WTC11 (cell line): Measurements from ENCODE around the gene EDDM3A. TPM values are rescaled to one million over a fixed set of nuclear protein-coding genes. Genes with fewer than 3 reads are reported as not detected.

Experiments used
- ATAC-seq: fragments of 200-7000 bp; cut with Tn5 transposase; 2 replicates; pipeline ENCODE4 v1.10.0; 2021; ENCODE audit warnings: mild to moderate bottlenecking, moderate library complexity
- CTCF ChIA-PET: fragments of 300-600 bp; sonication (Branson Sonifier 250); formaldehyde crosslinking; loops from one replicate; lab custom pipeline; 2021; ENCODE audit warnings: antibody characterized with exemption; lab: Charles Lee
- POLR2A ChIA-PET: fragments of 350-600 bp; sonication (Branson Sonifier 250); formaldehyde crosslinking; loops from one replicate; lab custom pipeline; 2021; ENCODE audit warnings: antibody characterized with exemption; lab: Charles Lee
- DNase-seq: peaks from one replicate; pipeline ENCODE4 v3.0.0; 2021; ENCODE audit warnings: low spot score
- H3K27ac Mint-ChIP-seq: 2 replicates; pipeline ENCODE4 v1.8.0; 2021; ENCODE audit warnings: mixed read lengths
- H3K27me3 Mint-ChIP-seq: 2 replicates; pipeline ENCODE4 v1.8.0; 2021; ENCODE audit warnings: low read depth, mild to moderate bottlenecking, moderate library complexity, mixed read lengths
- H3K36me3 Mint-ChIP-seq: 2 replicates; pipeline ENCODE4 v1.8.0; 2021; ENCODE audit warnings: mixed read lengths
- H3K4me1 Mint-ChIP-seq: 2 replicates; pipeline ENCODE4 v1.8.0; 2022; ENCODE audit warnings: mixed read lengths
- H3K4me3 Mint-ChIP-seq: 2 replicates; pipeline ENCODE4 v1.8.0; 2021; ENCODE audit warnings: mild to moderate bottlenecking, moderate library complexity, mixed read lengths
- H3K9me3 Mint-ChIP-seq: 2 replicates; pipeline ENCODE4 v1.8.0; 2021; ENCODE audit warnings: mixed read lengths
- ATF1 ChIP-seq: sonication (generic); formaldehyde crosslinking; IDR thresholded peaks from 2 replicates; pipeline ENCODE4 v1.8.1; 2023; ENCODE audit warnings: mild to moderate bottlenecking, moderate library complexity, missing genetic modification reagents
- EMX1 ChIP-seq: fragments of 250-450 bp; sonication (Bioruptor Pico); IDR thresholded peaks from 2 replicates; pipeline ENCODE4 v1.8.0; 2021; ENCODE audit warnings: mild to moderate bottlenecking
- ESRRA ChIP-seq: sonication (generic); formaldehyde crosslinking; IDR thresholded peaks from 2 replicates; pipeline ENCODE4 v1.8.1; 2022; ENCODE audit warnings: mild to moderate bottlenecking, missing genetic modification reagents, borderline replicate concordance
- IRF2 ChIP-seq: sonication (generic); formaldehyde crosslinking; IDR thresholded peaks from 2 replicates; pipeline ENCODE4 v1.8.0; 2022; ENCODE audit warnings: low read depth, missing genetic modification reagents, borderline replicate concordance
- NFATC4 ChIP-seq: fragments of 250-450 bp; sonication (Bioruptor Pico); IDR thresholded peaks from 2 replicates; pipeline ENCODE4 v1.9.0; 2021; ENCODE audit warnings: mild to moderate bottlenecking
- RORB ChIP-seq: fragments of 250-450 bp; sonication (Bioruptor Pico); IDR thresholded peaks from 2 replicates; pipeline ENCODE4 v1.9.0; 2021; ENCODE audit warnings: mild to moderate bottlenecking
- SMAD3 ChIP-seq: sonication (generic); formaldehyde crosslinking; IDR thresholded peaks from 2 replicates; pipeline ENCODE4 v1.8.0; 2022; ENCODE audit warnings: missing genetic modification reagents, mild to moderate bottlenecking, borderline replicate concordance
- SMAD4 ChIP-seq: sonication (generic); formaldehyde crosslinking; IDR thresholded peaks from 2 replicates; pipeline ENCODE4 v1.8.0; 2022; ENCODE audit warnings: mild to moderate bottlenecking, missing genetic modification reagents
- SP1 ChIP-seq: sonication (generic); formaldehyde crosslinking; conservative IDR thresholded peaks from 2 replicates; pipeline ENCODE4 v1.8.1; 2022; ENCODE audit warnings: missing genetic modification reagents
- TEAD1 ChIP-seq: sonication (generic); formaldehyde crosslinking; IDR thresholded peaks from 2 replicates; pipeline ENCODE4 v1.8.0; 2022; ENCODE audit warnings: mild to moderate bottlenecking, missing genetic modification reagents
- ZBTB21 ChIP-seq: sonication (generic); formaldehyde crosslinking; IDR thresholded peaks from 2 replicates; pipeline ENCODE4 v1.8.1; 2023; ENCODE audit warnings: mild to moderate bottlenecking, missing genetic modification reagents, borderline replicate concordance
- ZNF121 ChIP-seq: sonication (generic); formaldehyde crosslinking; IDR thresholded peaks from 2 replicates; pipeline ENCODE4 v1.8.0; 2023; ENCODE audit warnings: missing genetic modification reagents
- ZNF671 ChIP-seq: fragments of 250-450 bp; sonication (Bioruptor Pico); IDR thresholded peaks from 2 replicates; pipeline ENCODE4 v1.8.0; 2021; ENCODE audit warnings: mild to moderate bottlenecking
- total RNA-seq: library from RNA; stranded (reverse); gene quantifications from 3 replicates; pipeline ENCODE4 v1.2.3, GENCODE V29; 2021
- TF ChIP-seq, protein P1 (sequence below): sonication (generic); formaldehyde crosslinking; IDR thresholded peaks from 2 replicates; pipeline ENCODE4 v1.8.1; 2022; ENCODE audit warnings: low read depth, missing genetic modification reagents, borderline replicate concordance
- TF ChIP-seq, protein P2 (sequence below): sonication (generic); formaldehyde crosslinking; conservative IDR thresholded peaks from 2 replicates; pipeline ENCODE4 v1.8.1; 2022; ENCODE audit warnings: mild to moderate bottlenecking, missing genetic modification reagents
- TF ChIP-seq, protein P3 (sequence below): fragments of 200-600 bp; IDR thresholded peaks from 2 replicates; pipeline ENCODE4 v1.8.0; 2022; ENCODE audit warnings: antibody characterized with exemption
- TF ChIP-seq, protein P4 (sequence below): sonication (generic); formaldehyde crosslinking; IDR thresholded peaks from 2 replicates; pipeline ENCODE4 v1.8.0; 2022; ENCODE audit warnings: mild to moderate bottlenecking, missing genetic modification reagents
- TF ChIP-seq, protein P5 (sequence below): sonication (generic); formaldehyde crosslinking; IDR thresholded peaks from 2 replicates; pipeline ENCODE4 v1.8.0; 2022; ENCODE audit warnings: mild to moderate bottlenecking, missing genetic modification reagents
- TF ChIP-seq, protein P6 (sequence below): sonication (generic); formaldehyde crosslinking; IDR thresholded peaks from 2 replicates; pipeline ENCODE4 v1.8.1; 2022; ENCODE audit warnings: mild to moderate bottlenecking, moderate library complexity, missing genetic modification reagents
- TF ChIP-seq, protein P7 (sequence below): sonication (generic); formaldehyde crosslinking; IDR thresholded peaks from 2 replicates; pipeline ENCODE4 v1.8.0; 2022; ENCODE audit warnings: mild to moderate bottlenecking, missing genetic modification reagents
- TF ChIP-seq, protein P8 (sequence below): fragments of 250-450 bp; sonication (Bioruptor Pico); IDR thresholded peaks from 2 replicates; pipeline ENCODE4 v1.9.0; 2021; ENCODE audit warnings: mild to moderate bottlenecking, borderline replicate concordance

The EDDM3A gene
- total RNA-seq, 1 experiment from 2014 or later: 0.20 TPM

DNA sequence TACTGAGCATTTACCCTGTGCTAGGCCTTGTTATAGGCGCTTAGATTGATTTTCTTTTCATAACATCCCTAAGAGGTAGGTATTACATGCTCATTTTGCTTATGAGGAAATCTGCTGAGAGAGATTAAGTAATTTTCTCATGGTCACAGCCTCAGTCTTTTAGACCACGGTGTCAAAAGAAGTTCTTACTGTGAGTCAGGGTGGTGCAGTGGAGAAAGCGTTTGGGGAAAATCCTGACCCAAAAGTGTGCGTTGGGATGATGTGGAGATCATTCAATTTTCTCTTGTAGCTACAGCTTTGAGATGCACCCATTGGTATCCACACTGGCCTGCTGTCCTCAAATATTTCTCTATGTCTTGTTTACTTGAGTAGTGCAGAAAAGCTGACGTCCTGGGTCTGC lies 48.9 kb upstream of the EDDM3A start:
- Mint-ChIP-seq H3K4me1 (peaks cover 9% of the 10 kb centered on the region), H3K36me3 (peaks cover 3% of the 10 kb centered on the region; the same call in 1 of the 2 replicates)
- ATAC-seq: no peak

DNA sequence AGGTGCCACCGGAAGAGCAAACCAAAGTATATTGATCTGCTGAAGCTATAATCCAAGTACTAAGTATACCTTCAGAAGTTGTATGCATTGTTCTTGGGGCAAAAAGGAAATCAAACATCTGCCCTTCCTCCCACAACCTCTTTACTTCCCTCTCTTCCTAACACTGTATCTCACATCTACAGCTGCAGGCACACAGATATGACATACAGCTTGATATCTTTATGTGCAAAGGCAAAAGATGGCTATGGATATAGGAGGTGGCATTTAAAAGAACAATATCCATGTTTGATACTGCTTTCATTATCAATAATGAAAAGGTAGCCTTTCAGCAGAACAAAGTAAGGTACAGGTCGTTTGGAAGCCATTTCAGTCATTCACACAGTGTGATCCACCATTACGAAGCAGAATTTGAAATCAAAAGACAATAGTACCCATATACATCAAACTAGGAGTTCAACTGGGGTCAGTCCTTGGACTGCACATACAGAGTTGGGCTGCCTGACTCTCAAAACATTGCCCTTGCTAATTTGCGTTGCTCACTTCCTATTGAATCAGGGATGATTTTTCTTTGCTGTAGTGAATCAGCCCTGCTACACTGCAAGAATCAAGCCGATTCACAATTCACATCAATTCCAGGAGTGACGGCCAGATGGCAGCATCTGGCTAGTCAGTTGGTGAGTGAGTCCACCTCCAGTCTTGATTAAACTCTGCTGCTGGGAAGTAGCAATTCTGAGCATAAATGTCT lies 48.2 kb upstream of the EDDM3A start:
- Mint-ChIP-seq H3K9me3 (peaks cover 4% of the 10 kb centered on the region; the same call in 1 of the 2 replicates), H3K4me3 (no peak overlapping the region), H3K27ac (peak overlapping the region; percentile 47; the same call in 1 of the 2 replicates), H3K27me3 (no peaks in the 10 kb centered on the region; the same call in 1 of the 2 replicates), H3K36me3 (peaks cover 3% of the 10 kb centered on the region; the same call in 1 of the 2 replicates), H3K4me1 (peaks cover 9% of the 10 kb centered on the region)
- CTCF ChIA-PET: interaction anchor here (0.6 to 3.3 kb wide), 11 partner anchors 16 to 274 kb away, joined by 3 to 21 read pairs (median 4); partner anchors contain the start of gene RNASE6
- POLR2A ChIA-PET: no interaction called here
- TF ChIP-seq, protein P1, sequence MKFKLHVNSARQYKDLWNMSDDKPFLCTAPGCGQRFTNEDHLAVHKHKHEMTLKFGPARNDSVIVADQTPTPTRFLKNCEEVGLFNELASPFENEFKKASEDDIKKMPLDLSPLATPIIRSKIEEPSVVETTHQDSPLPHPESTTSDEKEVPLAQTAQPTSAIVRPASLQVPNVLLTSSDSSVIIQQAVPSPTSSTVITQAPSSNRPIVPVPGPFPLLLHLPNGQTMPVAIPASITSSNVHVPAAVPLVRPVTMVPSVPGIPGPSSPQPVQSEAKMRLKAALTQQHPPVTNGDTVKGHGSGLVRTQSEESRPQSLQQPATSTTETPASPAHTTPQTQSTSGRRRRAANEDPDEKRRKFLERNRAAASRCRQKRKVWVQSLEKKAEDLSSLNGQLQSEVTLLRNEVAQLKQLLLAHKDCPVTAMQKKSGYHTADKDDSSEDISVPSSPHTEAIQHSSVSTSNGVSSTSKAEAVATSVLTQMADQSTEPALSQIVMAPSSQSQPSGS (CRISPR knock-in tag): no peak
- TF ChIP-seq, protein P2, sequence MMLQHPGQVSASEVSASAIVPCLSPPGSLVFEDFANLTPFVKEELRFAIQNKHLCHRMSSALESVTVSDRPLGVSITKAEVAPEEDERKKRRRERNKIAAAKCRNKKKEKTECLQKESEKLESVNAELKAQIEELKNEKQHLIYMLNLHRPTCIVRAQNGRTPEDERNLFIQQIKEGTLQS (CRISPR knock-in tag): no peak
- TF ChIP-seq, protein P3, sequence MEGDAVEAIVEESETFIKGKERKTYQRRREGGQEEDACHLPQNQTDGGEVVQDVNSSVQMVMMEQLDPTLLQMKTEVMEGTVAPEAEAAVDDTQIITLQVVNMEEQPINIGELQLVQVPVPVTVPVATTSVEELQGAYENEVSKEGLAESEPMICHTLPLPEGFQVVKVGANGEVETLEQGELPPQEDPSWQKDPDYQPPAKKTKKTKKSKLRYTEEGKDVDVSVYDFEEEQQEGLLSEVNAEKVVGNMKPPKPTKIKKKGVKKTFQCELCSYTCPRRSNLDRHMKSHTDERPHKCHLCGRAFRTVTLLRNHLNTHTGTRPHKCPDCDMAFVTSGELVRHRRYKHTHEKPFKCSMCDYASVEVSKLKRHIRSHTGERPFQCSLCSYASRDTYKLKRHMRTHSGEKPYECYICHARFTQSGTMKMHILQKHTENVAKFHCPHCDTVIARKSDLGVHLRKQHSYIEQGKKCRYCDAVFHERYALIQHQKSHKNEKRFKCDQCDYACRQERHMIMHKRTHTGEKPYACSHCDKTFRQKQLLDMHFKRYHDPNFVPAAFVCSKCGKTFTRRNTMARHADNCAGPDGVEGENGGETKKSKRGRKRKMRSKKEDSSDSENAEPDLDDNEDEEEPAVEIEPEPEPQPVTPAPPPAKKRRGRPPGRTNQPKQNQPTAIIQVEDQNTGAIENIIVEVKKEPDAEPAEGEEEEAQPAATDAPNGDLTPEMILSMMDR: peak; percentile 56; the same call in 1 of the 2 replicates
- DNase-seq (peak; percentile 72), ATAC-seq (peak; percentile 88)

More for the DNA sequence above, 48.9 kb upstream of the EDDM3A start:
- Mint-ChIP-seq H3K9me3 (peaks cover 4% of the 10 kb centered on the region; the same call in 1 of the 2 replicates), H3K27ac (no peak overlapping the region), H3K4me3 (no peak overlapping the region), H3K27me3 (no peaks in the 10 kb centered on the region; the same call in 1 of the 2 replicates)
- TF ChIP-seq RORB (CRISPR knock-in tag) (no peak), SP1 (CRISPR knock-in tag) (no peak), ZBTB21 (CRISPR knock-in tag) (no peak), IRF2 (CRISPR knock-in tag) (no peak), SMAD4 (CRISPR knock-in tag) (no peak), ESRRA (no peak), EMX1 (no peak), ATF1 (no peak), NFATC4 (CRISPR knock-in tag) (no peak), ZNF121 (CRISPR knock-in tag) (no peak), SMAD3 (CRISPR knock-in tag) (no peak), ZNF671 (CRISPR knock-in tag) (no peak), TEAD1 (CRISPR knock-in tag) (no peak)
- TF ChIP-seq, protein P4, sequence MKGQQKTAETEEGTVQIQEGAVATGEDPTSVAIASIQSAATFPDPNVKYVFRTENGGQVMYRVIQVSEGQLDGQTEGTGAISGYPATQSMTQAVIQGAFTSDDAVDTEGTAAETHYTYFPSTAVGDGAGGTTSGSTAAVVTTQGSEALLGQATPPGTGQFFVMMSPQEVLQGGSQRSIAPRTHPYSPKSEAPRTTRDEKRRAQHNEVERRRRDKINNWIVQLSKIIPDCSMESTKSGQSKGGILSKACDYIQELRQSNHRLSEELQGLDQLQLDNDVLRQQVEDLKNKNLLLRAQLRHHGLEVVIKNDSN (CRISPR knock-in tag): no peak
- TF ChIP-seq, protein P5, sequence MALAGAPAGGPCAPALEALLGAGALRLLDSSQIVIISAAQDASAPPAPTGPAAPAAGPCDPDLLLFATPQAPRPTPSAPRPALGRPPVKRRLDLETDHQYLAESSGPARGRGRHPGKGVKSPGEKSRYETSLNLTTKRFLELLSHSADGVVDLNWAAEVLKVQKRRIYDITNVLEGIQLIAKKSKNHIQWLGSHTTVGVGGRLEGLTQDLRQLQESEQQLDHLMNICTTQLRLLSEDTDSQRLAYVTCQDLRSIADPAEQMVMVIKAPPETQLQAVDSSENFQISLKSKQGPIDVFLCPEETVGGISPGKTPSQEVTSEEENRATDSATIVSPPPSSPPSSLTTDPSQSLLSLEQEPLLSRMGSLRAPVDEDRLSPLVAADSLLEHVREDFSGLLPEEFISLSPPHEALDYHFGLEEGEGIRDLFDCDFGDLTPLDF (CRISPR knock-in tag): no peak
- TF ChIP-seq, protein P6, sequence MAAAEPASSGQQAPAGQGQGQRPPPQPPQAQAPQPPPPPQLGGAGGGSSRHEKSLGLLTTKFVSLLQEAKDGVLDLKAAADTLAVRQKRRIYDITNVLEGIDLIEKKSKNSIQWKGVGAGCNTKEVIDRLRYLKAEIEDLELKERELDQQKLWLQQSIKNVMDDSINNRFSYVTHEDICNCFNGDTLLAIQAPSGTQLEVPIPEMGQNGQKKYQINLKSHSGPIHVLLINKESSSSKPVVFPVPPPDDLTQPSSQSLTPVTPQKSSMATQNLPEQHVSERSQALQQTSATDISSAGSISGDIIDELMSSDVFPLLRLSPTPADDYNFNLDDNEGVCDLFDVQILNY (CRISPR knock-in tag): no peak
- TF ChIP-seq, protein P7, sequence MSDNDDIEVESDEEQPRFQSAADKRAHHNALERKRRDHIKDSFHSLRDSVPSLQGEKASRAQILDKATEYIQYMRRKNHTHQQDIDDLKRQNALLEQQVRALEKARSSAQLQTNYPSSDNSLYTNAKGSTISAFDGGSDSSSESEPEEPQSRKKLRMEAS: no peak
- TF ChIP-seq, protein P8, sequence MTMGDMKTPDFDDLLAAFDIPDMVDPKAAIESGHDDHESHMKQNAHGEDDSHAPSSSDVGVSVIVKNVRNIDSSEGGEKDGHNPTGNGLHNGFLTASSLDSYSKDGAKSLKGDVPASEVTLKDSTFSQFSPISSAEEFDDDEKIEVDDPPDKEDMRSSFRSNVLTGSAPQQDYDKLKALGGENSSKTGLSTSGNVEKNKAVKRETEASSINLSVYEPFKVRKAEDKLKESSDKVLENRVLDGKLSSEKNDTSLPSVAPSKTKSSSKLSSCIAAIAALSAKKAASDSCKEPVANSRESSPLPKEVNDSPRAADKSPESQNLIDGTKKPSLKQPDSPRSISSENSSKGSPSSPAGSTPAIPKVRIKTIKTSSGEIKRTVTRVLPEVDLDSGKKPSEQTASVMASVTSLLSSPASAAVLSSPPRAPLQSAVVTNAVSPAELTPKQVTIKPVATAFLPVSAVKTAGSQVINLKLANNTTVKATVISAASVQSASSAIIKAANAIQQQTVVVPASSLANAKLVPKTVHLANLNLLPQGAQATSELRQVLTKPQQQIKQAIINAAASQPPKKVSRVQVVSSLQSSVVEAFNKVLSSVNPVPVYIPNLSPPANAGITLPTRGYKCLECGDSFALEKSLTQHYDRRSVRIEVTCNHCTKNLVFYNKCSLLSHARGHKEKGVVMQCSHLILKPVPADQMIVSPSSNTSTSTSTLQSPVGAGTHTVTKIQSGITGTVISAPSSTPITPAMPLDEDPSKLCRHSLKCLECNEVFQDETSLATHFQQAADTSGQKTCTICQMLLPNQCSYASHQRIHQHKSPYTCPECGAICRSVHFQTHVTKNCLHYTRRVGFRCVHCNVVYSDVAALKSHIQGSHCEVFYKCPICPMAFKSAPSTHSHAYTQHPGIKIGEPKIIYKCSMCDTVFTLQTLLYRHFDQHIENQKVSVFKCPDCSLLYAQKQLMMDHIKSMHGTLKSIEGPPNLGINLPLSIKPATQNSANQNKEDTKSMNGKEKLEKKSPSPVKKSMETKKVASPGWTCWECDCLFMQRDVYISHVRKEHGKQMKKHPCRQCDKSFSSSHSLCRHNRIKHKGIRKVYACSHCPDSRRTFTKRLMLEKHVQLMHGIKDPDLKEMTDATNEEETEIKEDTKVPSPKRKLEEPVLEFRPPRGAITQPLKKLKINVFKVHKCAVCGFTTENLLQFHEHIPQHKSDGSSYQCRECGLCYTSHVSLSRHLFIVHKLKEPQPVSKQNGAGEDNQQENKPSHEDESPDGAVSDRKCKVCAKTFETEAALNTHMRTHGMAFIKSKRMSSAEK (CRISPR knock-in tag): no peak
- CTCF ChIA-PET: interaction anchor here (0.6 to 3.3 kb wide), 13 partner anchors 16 to 275 kb away, joined by 3 to 21 read pairs (median 4); partner anchors contain the start of gene RNASE6
- DNase-seq: no peak
- POLR2A ChIA-PET: no interaction called here
